ENCODE results near the gene ARHGAP32.

DNA sequence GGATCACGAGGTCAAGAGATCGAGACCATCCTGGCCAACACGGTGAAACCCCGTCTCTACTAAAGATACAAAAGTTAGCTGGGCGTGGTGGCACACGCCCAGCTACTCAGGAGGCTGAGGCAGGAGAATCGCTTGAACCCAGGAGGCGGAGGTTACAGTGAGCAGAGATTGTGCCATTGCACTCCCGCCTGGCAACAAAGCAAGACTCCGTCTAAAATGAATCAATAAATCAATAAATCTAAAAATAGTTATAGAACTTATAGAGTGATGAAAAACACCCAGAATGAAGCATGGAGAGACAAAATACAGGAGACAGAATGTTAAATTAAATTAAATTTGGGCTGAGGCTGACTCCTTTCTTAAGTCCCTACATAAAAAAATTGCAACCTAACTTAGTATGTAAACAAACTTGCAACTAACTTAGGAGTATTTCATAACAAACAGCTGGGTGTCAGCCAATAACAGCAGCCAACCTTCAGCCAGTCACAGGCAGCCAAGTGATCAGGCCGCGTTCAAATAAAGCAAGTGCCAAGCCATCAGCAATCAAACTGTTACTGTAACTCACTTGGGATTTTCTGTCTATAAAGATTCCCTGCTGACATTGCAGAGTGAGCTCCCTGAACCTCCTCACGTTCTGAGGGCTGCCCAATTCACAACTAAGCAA lies 242.2 kb downstream of the ARHGAP32 start:
- TF ChIP-seq, protein P1, sequence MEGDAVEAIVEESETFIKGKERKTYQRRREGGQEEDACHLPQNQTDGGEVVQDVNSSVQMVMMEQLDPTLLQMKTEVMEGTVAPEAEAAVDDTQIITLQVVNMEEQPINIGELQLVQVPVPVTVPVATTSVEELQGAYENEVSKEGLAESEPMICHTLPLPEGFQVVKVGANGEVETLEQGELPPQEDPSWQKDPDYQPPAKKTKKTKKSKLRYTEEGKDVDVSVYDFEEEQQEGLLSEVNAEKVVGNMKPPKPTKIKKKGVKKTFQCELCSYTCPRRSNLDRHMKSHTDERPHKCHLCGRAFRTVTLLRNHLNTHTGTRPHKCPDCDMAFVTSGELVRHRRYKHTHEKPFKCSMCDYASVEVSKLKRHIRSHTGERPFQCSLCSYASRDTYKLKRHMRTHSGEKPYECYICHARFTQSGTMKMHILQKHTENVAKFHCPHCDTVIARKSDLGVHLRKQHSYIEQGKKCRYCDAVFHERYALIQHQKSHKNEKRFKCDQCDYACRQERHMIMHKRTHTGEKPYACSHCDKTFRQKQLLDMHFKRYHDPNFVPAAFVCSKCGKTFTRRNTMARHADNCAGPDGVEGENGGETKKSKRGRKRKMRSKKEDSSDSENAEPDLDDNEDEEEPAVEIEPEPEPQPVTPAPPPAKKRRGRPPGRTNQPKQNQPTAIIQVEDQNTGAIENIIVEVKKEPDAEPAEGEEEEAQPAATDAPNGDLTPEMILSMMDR (conservative IDR thresholded peaks at IDR 0.05; ENCODE audit: low read length): no peak
- TF ChIP-seq EZH2phosphoT487 (IDR thresholded peaks at IDR 0.05; ENCODE audit: borderline replicate concordance, low read depth, low read length): no peak
